Activated CD4-positive, alpha-beta T cell treated with anti-CD3 and anti-CD28 coated beads, Interleukin-2, amount 50 U/mL, for 48 hours (primary cell): ENCODE measurements around the gene MAP2K3.
"Not testable (repeated sequence)": the region's sequence is repeated elsewhere in the genome, so short reads cannot be mapped to it uniquely, and the experiment has no call there.

Experiments used
- DNase-seq, 2 experiments: peaks; one replicate each; pipeline ENCODE4 v3.0.0-alpha.2; 2020

Gene MAP2K3

DNA sequence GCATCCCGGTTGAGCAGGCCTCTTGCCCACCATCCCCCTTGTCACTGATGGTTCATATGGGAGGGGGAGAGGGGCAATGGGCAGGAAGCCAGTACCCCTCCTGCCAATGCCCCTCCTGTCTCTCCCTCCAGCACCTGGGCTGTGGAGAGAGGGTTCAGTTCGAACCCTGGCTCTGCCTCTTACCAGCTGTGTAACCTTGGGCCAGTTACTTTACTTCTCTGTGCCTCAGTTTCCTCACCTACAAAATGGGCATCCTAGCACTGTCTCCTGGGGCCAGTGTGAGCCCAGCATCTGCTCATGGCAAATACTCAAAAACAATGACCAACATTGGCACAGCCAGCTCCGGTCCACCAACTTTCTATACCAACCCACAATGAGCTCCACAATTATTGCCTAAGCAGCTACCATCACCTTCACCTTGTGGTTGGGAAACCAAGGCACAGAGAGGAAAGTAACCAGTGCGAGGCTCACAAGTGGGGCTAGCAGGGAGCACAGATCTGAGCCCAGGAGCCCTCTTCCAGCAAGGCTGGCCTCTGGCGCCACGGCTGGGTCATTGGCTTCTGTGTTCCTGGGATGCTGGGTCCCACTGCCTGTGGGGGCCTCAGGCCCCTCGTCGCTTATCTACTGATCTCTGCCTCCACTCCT lies 53.6 kb downstream of the MAP2K3 start:
- DNase-seq: not testable (repeated sequence)

DNA sequence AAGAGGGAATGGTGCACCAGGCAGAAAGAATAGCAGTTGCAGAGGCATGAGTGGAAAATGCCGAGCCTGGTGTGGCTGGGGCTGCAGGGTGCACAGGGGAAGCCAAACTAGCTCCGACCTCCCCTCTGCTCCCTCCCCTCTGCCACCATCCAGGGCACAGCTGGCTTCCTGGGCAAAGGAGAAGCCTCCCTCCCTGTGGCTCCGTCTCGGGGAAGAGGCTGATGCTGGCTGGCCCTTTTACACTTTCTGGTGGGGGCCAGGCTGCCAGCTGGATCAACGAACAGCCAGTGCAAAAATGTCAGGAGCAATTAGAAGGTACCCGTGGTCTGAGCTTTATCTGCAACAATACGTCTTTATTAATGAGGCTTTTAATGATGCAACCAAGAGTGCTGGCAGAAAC lies 54.5 kb downstream of the MAP2K3 start:
- DNase-seq: no peak

DNA sequence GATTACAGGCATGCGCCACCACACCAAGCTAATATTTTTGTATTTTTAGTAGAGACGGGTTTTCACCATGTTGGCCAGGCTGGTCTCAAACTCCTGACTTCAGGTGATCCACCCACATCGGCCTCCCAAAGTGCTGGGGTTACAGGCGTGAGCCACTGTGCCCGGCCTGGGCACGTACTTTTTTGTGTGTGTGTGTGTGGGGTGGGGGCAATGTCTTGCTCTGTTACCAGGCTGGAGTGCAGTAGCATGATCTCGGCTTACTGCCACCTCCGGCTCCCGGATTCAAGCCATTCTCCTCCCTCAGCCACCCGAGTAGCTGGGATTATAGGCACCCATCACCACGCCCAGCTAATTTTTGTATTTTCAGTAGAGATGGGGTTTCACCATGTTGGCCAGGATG lies 55.1 kb downstream of the MAP2K3 start:
- not testable (repeated sequence) for DNase-seq

DNA sequence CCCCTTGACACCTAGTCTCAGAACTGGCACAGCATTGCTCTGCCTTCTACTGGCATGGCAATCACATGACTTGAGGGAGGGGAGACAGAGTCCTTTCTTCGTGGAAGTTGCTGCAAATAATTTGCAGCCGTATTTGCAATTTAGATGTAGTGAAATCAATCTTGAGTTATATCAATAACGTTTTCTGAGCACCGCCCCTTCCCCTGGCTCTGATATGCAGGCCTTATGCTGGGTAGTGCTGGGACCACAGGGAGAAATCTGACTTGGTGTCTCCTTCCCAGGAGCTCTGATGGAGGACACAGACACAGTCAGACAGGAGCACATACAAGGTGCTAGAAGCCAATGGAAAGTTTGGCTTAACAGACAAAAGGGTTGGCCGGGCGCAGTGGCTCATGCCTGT lies 55.9 kb downstream of the MAP2K3 start:
- DNase-seq: not testable (repeated sequence)

DNA sequence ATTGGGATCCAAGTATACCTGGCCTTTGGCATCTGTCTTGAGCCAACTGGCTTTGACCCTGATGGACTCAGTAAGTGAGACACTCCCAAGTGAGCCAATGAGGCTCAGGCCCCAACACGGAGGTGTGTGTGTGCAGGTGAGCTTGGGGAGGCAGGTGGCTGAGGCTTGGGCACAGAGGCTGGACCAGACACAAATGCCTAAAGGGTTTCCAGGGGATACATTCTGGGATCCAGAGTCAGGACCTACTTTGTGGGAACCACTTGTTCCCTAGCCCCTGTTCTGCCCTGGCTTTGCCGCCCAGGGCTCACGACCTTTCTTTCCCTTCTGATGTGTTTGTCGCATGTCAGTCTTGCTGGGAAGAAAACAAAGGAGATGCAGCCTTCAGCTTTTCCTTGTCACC lies 56.8 kb downstream of the MAP2K3 start:
- DNase-seq: not testable (repeated sequence)

DNA sequence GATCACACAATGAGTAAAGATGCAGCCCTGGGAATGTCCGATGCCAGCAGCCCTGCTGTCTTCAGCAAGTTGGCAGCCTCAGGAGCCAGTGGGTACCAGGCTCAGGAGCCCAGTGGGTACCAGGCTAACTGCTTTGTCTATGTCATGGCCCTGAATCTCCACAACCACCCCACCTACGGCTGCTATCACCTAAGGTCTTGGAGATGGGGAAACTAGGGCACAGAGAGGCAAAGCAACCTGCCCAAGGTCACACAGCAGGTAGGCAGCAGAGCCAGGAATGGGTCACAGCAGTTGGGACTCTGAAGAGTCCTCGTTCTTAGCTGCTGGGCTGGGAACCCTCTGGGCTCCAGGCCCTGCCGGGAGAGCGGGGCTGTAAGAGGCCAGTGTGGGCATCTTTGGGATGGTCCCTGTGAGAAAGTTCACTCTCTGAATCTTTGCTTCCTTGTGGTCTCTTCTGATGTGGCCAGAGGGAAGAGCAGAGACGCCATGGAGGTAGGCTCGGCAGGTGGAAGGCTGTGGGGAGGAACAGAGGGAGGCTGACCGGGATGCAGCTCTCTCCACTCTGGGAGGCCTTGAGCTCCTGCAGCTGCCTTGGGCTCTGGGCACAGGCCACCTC lies 57.5 kb downstream of the MAP2K3 start:
- DNase-seq: not testable (repeated sequence)

DNA sequence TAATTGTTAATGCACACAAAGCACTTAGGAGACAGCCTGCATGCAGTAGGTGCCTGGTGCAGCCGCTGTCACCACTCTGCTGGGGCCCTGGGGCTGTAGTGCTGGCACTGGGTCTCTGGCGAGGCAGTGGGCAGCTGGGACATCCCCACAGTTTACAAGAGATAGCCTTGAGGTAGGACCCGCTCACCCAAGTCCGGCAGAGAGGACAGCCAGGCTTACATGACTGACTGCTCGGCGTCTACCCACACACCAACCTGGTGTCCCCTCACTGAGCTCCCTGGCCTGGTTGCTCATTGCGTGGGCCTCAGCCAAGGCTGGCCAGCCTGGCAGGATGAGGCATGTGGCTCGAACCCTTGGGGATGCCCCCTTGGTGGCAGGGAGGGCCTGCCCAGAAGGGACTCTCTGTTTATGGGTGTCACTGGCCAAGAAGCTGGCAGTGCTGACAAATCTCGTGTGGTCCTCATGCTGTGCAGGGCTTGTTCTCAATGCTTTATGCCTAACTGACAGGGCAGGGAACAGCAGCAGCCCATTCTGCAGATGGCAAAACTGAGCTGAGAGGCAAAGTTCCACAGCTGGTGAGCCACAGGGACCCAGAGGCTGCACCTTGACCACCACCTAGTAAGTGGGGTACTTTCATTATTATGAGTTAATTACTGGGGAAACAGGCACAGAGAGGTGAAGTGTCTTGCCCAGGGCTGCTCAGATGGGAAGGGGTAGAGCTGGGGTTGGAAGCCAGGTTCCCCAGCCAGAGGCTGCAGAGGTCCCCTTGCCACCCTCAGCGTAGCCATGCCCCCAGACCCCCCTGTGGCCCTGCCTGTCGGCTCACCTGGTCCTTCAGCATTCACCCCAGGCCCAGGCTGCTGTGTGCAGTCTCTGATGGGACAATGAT lies 58.8 kb downstream of the MAP2K3 start:
- DNase-seq: not testable (repeated sequence)

DNA sequence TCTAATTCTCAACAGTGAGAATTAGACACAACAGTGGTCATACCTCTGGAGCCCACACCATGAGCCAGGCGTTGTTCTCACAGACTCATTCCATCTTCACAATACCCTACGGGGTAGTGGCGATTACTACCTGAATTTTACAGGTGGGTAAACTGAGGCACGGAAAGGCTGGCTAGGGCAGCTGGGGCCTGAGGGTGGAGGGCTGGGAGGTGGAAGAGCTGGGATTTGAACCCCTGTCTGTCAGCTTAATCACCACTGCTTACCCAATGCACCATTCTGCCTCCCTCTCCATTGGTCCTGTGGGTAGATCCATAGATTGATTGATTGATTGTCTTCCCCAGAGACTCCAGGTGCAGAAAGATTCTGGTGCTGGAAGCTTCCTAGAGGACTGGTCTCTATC lies 60.3 kb downstream of the MAP2K3 start:
- not testable (repeated sequence) for DNase-seq

DNA sequence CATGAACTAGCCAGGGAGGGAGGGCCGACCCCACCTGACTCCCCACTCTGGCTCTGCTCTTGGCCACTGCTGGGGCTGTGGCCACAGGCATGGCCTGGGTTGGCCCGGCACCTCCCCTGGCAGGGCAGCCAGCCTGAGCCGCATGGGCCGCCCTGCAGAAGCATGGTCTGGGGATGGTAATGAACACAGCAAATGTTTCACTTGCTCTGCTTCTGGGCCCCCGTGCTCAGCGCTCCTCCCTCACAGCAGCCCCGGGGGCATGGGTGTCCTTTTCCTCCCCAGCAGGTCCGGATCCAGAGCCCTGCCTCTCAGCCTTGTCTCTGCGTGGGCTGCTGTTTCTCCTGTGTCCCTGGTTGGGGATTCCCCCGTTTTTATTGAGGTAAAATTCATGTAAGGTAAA lies 60.7 kb downstream of the MAP2K3 start:
- DNase-seq: no peak

DNA sequence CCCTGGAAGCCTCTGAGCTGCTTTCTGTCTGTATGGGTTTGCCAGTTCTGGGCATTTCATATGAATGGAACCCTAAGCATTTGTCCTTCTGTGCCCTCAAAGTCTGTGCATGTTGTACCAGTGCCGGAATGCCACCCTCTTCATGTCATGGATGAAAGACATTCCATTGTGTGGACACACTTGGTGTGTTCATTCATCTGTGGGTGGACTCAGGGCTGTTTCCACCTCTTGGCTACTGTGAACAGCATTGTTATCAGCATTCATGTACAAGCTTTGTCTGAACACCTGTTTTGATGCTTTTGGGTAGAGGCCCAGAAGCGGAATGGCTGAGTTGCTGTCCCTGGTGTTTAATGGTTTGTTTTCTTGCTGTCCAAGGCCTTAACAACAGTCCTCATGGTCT lies 61.6 kb downstream of the MAP2K3 start:
- DNase-seq: not testable (repeated sequence)

DNA sequence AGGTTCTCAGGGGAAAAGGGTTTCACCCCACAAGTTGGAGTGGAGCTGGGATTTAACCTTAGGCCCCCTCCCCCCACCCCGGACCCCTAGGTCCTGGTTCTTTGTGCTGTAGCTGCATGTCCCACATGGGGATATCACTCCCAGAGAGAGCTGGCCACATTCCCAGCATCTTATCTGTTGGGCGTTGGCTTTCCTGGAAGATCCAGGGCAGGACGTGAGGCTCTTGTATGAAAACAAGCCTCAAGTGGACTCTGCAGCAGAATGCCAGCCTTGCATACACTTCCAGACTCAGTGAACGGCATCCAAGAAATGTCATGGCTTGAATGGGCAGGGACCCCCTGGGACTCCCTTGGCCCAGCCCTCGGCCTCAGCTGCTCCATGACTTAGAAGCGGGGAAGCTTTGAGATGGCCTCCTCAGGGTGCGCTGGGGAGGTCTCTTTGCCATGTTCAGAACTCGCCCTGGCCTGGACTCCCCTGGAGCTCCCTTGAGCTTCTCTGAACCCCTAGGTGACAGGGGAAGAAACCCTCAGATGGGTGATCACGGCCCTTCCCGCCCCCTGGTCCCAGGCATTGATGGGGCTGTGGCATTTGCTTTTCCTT lies 62.2 kb downstream of the MAP2K3 start:
- not testable (repeated sequence) for DNase-seq

DNA sequence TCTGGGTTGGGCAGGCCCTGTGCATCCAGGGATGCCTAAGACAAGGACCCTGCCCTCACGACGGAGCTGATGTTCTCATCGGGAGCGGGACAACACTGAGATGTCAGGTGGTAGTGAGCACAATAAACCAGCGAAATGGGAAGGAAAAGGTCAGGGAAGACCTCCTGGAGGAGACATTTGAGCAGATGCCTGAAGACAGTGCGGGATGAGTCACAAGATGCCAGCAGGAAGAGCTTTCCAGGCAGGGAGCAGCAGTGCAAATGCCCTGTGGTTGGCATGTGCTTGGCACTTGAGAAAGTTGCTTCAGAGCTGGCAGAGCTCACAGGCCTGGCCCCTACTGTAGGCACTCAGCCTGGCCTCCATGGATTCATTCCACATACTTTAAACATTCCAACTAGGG lies 63.1 kb downstream of the MAP2K3 start:
- not testable (repeated sequence) for DNase-seq

DNA sequence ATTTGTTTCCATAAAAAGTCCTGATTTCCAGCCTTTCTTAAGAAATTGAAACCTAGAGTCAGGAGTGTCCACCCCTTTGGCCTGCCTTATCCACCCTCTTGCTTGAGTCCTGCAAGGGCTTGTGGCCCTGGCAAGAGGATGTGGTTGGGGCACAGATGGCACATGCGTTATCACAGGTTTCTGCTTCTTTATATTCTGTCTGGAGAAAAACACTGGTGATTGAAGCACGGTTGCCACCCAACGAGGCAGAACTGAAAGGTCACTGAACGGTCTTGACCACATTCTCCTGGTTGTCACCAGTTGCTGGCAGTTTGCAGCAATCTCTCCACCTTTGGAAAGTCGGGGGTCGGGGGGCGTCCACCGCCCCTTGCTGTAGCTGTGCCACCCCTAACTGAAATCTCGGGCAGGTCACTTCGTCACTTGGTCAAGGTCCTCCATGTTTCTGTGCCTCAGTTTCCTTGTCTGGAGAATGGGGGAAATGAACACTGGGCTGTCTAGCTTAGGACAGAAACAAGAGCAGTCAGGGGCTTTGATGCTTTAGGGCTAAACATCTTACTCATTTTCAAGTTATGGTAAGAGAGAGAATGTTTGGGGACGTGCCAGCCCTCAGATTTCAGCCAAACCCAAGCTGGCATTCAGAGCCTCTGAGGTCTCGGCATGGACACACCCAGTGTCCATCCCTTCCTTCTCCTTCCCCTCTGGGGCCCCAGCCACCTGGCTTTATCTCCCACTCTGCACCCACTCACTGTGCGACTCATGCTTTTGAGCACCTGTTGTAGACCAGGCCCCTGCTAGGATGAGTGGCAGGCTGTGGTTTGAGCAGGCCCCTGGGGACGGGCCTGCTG lies 63.8 kb downstream of the MAP2K3 start:
- DNase-seq: not testable (repeated sequence)

DNA sequence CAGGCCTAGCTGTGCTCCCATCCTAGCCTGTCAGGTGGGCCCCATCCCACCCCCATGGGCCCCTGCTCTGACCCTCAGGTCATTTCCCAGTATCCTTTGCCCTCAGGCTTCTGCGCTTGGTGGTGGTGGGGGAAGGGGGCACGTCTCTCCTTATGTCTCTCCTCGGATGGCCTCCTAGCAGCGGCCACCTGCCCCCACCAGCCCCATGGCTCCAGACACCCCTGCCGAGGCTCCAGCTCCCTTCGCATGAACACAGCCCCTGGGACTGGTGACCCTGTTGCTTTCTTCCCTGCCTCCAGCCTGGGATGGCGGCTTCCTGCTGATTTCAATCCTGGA lies 64.4 kb downstream of the MAP2K3 start:
- DNase-seq: not testable (repeated sequence)

DNA sequence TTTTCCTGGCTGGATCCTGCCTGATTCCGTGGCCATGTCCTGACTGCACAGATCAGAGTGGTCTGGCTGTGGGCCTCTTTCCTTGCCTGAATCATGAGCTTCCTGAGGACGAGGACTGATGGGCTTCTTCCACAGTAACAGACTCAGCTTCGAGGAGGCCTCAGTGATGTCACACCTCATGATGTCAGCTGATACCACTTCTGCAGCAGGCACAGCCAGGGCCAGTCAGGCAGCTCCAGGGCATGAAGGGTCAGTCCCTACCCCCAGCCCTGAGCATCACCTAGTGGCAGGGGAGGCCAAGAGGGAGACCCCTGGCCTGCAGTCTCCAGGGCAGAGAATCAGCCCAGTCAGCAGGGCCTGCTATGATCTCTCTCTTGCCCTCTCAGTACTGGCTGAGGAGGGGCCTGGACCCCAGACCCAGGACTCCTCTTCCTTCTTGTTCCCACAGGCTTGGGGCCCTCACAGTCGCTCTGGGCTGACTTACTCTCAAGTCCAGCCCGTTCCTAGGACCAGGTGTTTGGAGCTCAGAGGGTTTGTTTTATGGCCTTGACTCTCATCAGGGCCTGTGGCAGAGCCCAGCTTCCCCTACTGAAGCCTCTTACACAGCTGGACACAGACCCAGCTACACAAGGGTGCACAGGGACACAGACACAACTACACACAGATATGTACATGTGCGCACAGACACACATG lies 65.0 kb downstream of the MAP2K3 start:
- not testable (repeated sequence) for DNase-seq

DNA sequence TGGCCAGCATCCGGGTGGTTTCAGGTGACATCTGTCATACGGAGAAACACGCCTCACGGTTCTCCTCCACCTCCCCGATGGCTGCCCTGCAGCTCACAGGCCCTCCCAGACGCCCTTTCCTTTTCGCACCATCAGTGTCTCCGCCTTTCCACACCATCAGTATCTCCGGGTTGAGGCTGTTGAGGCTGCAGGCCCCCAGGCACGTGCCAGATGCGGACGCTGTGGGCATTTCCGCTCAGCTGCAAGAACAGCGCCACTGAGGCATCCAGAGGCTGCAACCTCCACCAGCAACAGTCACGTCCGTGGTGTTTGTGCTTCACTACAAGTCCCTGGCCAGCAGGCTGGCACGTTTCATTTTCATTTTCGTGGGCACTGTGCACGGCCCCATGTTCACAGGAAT lies 66.0 kb downstream of the MAP2K3 start:
- DNase-seq: not testable (repeated sequence)

DNA sequence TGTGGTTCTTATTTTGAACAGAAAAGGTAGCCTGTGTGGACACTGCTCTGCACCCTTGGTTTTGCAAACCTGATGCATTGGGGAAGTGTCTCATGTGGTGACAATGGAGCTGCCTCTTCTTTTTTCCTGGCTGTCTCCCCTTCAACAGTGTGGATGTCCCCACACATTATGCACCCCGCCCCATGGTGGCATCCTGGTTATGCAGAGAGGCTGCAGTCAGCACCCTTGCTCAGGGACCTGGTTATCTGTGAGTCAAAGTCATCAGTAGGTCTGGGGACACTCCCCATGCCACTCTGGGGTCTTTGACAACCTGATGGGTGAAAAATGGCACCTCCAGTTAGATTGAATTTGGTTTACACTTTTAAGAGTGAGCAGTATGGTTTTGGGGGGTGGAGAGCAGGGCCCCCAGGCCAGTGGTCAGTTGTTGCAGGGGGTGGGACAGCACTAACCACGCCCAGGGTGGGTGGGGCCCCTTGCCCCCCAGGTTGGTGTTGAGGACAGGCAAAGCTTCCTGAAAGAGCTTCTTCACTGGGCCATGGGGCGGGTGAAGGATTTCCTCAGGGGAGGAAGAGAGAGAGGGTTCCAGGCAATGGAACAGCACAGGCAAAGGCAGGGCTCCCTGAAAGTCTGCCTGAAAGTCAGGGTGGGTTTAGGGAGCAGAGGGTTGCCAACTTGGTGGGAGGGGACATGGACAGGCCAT lies 67.0 kb downstream of the MAP2K3 start:
- no peak for DNase-seq

DNA sequence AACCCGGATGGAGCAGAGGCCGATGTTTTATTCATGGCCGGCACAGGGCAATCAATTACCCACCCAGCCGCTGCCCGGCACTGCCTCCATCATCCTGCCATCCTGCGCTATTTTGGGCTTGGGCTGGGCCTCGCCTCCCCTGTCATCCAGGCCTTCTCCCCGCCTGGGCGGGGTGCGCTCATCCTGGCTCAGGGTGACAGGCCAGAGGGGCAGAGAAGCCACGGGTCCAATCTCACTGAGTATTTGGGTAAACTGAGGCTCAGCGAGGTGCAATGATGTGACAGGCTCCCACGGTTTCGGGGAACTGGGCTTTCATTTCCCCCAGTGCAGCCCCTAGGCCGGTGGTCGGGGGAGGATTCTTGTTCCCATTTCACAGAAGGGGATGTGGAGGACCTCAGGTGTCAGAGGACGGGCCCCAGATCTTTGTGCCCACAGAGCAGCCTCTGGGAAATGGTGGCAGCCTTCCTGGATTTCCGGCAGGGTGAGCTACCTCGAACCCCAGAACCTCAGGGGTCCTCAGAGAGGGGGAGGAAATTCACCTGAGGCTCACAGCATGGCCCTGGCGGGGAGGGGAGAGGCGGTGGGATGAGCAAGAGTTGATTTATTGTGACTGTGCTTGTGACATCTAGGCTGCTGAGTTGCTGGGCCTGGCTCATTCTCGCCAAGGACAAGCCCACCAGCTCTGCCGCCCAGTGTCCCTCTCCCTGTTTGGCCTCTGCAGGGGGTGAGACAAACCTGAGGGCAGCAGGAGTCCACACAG lies 67.9 kb downstream of the MAP2K3 start:
- no peak for DNase-seq

DNA sequence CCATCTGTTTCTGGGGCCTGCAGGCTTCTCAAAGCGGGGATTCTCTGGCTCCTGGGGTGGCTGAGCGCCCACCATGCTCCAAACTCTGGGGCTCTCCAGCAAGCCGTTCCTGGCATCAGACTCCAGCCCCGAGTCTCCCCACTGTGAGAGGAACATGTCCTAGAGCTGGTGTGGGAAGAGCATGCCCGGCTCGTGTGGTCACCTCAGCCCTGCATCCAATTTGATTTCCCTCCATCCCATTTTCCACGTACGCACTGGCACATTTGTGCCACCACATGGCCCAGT lies 68.4 kb downstream of the MAP2K3 start:
- DNase-seq: no peak

DNA sequence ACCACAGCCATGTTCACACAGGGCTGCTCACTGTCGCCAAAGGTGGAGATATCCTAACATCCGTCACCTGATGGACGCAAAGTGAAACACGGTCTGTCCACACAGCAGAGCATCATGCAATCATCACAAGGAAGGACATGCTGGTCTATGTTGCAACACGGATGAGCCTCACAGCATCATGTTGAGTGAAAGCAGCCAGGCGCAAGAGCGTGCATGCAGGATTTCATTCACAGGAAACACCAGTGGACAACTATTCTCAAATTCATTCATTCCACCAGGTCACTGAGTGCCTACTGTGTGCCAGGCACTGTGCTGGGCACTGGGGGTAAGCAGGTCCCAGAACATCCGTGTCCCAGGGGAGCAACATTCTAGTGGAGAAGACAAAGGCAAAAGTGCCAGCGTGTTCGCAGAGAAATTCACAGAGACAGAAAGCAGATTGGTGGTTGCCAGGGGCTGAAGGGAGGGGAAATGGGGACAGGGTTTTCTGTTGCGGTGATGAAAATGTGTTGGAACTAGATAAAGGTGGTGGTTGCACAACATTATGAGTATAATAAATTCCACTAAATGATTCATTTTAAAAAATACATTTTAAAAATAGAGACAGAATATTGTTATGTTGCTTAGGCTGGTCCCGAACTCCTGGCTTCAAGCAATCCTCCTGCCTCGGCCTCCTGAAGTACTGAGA lies 69.0 kb downstream of the MAP2K3 start:
- no peak for DNase-seq
